Stimulated activated naive CD4-positive, alpha-beta T cell (primary cell): ENCODE data around the gene EDEM3.
A peak's percentile ranks its signal among the peaks of the same experiment; 100 is the strongest.
"Not testable (repeated sequence)": the region's sequence is repeated elsewhere in the genome, so short reads cannot be mapped to it uniquely, and the experiment has no call there.

Experiments used
- DNase-seq, 6 experiments: peaks; one replicate each; lab custom pipeline; 2025; lab: John Stamatoyannopoulos, UW

The EDEM3 gene, protein sequence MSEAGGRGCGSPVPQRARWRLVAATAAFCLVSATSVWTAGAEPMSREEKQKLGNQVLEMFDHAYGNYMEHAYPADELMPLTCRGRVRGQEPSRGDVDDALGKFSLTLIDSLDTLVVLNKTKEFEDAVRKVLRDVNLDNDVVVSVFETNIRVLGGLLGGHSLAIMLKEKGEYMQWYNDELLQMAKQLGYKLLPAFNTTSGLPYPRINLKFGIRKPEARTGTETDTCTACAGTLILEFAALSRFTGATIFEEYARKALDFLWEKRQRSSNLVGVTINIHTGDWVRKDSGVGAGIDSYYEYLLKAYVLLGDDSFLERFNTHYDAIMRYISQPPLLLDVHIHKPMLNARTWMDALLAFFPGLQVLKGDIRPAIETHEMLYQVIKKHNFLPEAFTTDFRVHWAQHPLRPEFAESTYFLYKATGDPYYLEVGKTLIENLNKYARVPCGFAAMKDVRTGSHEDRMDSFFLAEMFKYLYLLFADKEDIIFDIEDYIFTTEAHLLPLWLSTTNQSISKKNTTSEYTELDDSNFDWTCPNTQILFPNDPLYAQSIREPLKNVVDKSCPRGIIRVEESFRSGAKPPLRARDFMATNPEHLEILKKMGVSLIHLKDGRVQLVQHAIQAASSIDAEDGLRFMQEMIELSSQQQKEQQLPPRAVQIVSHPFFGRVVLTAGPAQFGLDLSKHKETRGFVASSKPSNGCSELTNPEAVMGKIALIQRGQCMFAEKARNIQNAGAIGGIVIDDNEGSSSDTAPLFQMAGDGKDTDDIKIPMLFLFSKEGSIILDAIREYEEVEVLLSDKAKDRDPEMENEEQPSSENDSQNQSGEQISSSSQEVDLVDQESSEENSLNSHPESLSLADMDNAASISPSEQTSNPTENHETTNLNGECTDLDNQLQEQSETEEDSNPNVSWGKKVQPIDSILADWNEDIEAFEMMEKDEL

DNA sequence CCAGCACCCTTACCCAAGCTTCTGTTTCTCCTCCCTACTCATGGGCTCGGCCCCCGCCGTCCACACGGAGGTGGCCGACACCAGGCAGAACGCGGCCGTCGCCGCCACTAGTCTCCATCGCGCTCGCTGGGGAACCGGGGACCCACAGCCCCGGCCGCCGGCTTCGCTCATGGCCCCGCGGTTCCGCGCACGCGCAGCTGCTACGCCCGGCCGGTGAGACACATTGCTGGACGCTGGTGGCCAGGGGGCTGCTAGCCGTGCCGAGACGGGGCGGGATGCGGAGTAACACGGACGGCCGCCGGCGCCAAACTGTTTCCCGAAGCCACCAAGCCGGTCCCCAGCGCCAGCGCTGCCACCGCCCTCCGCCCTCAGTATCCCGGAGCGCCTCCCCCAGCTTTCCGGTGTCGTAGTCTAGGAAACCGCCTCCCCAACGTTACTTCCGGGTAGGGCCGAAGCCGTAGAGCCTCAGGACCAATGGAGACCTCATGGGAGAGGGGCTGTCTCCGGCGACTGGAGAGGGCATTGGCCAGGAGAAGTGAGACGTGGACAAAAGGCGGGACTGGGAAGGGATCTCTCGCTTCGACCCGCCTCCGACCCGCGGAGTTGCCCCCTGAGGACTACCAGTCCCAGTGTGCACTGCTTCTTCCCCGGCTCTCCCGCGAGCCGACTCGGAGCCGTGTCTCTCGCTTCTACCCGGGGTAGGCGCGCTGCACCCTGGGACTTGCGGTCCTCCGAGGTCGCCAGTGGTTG lies at the start of gene EDEM3:
EDEM3 (minus strand) TSS at position 383 of the 750 bp plus-strand sequence; CDS start at position 171, 212 bp downstream.
- DNase-seq: peak; percentile 92 to 99 (median 97)

DNA sequence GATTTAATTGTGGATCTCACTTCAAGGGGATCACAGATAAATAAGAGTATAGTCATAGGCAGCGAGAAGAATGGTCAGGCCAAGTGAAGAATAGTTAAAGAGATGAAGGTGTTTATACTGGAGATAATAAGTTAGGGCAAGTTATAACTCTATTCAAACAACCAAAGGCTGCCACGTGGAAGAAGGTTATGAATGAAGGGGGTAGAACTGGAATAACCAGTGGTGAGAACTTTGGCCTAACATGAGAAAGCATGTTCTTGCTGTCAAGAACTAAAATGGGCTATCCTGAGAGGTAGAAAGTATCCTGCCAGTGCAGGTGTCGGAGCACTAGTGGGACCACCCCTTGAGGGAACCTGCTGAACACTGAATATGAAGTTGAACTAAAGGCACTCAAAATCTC lies 49.6 kb upstream of the EDEM3 start:
- no peak for DNase-seq

DNA sequence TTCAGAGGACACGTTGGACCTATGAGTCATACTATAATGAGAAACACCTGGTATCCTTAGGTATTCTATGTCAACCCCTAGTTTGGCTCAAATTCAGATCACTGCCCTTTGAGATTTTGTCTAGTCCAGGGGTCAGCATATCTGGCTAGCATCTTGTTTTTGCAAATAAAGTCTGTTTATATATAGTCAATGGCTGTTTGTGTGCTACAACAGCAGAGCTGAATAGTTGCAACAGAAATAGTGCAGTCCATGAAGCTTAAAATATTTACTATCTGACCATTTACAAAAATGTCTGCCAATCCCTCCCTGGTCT lies 48.5 kb upstream of the EDEM3 start:
- DNase-seq: no peak

DNA sequence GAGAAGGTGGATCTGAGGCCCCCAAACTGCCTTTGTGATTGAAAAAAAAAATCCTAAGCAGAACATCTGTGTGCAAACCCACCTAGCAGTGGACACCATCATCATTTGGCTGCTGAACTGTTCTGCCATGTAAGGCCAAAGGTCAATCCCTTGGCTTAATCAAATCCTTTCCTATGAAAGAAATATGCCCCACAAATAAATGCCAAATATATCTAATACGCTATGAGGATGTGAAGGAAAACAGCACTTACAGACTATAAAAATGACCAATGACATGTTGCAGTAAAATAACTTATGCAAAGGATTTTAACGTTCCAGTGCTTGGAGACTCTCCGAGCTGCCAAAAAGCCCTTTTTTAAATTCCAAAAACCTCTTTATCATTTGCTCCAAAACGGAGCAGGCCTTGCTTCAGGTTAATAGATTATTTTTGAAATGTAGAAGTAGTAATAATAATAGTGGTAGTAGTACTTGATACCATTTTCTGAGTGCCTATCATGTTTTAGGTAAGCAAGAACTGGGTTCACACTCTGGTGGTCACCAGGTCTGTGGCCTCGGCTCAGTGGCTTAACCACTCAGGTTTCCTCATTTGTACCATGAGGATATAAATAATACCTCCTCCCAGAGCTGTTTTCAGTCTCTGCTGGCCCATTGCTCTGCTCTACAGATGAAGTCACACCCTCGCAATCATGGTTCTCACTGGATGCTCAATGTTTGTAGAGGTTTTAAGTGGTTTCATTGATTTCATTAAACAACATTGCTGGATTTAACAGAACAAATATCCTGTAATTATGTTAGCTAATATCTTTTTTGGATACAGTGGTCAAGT lies 47.9 kb upstream of the EDEM3 start:
- no peak for DNase-seq

DNA sequence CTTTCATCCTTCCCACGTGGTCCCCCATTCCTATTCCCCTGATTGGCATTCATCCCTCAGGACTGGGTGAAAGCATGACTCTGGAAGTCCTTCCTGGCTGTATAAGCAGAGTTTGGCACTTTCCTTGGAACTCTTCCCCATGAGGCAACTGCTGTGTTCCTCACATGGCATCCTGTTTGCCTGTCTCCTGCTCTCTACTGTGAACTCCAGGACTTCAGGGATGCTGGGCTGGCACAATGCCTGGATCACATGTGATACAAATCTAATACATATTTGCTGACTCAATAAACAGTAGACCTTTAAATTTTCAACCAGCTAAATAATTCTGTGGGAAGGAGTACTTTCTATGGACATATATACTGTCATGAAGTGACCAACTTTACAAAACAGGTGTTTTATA lies 46.8 kb upstream of the EDEM3 start:
- DNase-seq: no peak

DNA sequence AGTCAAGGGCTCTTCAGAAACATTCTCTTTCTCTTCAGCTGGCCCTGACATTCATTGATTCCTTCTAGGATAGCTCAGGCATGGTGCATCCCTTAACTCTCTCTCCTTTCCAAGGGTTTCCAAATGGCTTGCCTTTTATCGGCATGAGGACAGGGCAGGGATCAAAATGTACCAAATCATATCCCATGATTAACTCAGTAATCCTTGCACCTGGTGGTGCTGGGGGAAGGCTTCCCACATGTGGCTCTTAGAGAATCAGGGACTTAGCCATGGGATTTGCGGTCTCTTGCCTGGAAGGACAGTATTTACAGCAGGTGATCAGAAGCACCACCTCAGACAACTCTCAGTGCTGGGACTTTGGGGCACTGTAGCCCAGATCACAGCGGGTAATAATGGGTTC lies 46.2 kb upstream of the EDEM3 start:
- no peak for DNase-seq

DNA sequence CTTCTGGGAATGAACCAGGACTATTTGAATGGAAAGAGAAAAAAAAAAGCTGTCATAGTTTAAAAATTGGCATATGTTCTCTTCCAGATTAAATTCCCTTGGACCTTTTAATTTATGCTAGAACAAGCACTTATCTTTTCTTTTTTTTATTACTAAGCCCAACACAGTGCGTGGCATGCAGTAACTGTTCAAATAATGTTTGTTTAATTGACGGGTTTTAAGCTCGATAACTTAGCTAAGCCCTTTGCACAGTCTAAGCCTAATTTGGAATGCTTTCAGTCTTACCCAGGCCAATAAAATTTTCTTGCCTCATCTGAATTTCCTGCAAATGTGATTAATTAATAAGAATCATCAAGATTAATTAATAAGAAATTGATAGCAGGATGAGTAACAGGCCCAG lies 39.3 kb upstream of the EDEM3 start:
- no peak for DNase-seq

DNA sequence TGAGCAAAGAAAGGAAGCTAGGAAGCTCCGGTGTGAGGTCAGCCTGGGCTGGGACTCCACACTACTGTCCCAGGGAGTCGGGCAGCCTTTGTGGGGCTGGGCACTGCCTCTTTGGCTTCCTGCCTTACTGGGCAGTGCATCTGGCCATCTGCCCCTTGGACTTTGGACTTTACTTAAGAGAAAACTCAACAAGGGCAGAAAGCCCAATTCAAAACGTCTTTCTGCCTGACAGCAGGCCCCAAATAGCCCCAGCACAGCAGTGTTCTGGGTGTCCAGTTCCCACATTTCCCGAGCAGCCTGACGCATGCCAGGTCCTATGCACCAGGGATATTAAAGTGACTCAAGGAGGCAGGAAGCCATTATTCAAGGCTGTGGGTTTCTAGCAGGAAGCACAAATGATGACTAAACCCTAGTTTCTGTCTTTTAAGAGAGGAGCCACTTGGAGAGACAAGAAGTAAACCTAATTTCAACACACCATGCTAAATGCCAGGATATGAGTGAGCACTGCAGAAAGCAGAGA lies 37.9 kb upstream of the EDEM3 start:
- no peak for DNase-seq

DNA sequence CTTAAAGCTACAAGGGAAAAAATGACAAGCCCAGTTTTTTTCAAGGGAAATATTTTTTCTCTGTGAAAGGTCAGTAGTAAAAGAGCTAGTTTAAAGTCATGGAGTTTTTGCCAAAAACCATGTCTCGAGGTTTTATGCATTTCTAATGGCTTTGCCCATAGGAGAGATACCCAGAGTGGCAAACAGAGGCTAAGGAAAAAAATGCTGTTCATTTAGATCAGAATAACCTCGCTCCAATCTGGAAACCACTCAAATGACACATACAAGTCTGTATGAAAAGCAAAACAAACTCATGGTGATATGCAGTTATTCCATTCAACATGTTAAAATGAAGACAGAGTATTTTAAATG lies 36.9 kb upstream of the EDEM3 start:
- DNase-seq: no peak

DNA sequence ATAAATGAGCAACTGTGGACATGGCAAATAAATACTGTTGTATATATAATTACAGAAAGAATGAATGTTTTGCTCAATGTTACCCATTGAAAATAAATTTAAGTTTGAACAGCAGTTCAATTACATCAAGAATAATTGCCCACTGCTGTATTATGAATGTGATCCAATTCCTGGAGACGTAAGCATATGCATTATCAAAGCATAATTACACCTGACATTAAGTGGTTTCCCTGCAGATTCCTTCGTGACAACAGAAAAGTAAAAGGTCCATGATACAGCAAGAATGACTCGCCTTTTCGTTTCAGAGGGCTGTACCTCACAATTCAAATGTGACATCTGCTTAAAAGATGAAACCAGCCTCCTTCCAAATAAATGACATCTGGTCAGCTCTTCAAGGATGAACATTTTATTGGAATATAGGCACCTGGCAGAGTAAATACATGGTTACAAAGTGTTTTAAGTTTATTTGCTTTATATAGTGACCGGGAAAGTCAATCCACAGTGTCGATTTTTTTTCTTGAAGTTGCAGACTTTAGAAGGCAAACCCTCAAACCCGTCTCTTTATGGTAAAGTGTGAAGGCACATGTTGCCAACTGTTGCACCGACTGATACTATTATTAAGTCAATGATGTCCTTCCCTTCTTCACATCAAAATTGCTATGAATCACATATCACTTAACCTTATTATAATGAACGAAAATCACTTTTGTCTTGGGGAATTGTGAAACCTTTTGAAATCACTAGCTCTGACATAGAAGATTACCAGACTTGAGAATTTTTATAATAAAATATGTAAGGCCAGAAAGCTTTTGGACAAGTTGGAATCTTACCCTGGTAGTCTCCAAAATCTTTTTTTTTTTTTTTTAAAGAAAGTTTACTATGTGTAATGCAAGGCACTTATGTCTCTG lies 36.2 kb upstream of the EDEM3 start:
- no peak for DNase-seq

DNA sequence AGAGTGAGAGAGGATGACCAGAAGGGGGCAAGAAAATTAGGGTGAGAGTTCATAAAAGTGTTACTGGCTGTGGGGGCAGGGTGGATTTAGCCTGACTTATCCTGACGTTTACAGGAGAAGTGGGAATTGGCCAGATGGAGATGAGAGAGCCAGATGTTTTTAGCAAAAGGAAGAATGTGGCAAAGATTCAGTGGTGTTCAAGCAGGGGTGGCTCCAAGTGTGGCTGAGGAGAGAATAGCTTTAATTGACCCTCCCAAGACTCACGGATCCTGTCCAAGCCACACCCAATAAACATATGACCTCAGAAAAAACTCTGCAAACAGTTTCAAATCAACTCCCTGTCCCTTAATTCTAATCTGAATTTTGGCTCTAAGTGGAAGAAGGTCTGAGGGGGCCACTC lies 35.2 kb upstream of the EDEM3 start:
- no peak for DNase-seq

DNA sequence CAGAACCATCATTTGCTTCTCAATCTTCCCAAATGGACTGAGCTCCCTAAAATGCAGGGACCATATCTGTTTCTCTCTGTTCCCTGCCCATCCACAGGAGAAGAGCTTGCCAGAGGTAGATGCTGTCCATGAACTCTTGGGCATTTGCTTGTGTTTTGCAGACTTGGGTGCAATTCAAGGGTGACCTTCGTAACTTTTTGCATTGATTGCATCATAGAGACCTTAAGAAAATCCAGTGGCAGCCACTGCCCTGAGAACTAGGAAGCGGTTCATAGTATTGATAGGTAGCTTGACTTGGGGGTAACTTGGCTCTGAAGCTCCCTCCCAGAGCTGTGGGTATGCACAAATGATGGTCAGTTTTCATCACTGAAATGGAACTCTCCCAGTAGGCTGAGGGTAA lies 34.3 kb upstream of the EDEM3 start:
- DNase-seq: no peak

DNA sequence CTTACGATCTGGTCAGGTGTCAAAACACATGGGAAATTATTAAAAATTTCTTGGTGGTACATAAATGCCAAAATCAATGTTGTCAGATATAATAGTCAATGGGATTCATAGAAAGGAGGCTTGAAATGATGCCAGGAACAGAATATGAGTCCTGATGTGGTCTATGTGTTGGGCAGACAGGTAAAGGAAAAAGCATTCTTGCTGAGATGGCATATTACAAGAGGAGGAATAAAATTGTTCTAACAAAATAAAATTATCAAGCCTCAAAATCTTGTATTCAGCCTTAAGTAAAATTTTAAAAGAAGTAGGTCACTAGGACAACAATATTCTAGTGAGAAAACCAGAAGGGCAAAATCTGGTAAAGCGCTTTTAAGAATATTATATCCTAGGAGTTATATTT lies 30.9 kb upstream of the EDEM3 start:
- no peak for DNase-seq

DNA sequence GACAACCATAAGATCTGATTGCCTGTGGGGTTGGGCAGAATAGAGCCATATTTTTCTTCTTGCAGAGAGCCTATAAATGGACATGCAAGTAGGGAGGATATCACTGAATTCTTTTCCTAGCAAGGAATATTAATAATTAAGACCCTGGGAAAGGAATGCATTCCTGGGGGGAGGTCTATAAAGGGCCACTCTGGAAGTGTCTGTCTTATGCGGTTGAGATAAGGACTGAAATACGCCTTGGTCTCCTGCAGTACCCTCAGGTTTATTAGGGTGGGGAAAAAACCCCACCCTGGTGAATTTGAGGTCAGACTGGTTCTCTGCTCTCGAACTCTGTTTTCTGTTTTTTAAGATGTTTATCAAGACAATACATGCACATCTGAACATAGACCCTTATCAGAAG lies 29.1 kb upstream of the EDEM3 start:
- not testable (repeated sequence) for DNase-seq

DNA sequence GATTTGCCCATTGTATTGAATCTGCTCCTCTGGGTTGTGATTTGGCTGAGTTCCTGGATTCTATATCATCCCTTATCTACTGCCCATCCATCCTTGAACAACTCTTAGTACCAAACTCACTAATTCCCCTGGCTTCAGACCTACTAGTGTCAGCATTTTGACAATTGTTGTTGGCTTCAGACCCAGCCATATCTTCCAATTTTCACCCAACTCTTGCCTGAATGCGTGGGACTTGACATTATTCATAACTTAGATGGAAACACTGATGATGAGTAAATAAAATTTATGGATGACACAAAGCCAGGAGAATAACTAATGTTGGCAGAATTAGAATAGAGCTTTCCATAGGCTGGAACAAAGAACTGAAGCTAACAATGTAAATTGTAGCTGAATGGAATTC lies 27.3 kb upstream of the EDEM3 start:
- no peak for DNase-seq

DNA sequence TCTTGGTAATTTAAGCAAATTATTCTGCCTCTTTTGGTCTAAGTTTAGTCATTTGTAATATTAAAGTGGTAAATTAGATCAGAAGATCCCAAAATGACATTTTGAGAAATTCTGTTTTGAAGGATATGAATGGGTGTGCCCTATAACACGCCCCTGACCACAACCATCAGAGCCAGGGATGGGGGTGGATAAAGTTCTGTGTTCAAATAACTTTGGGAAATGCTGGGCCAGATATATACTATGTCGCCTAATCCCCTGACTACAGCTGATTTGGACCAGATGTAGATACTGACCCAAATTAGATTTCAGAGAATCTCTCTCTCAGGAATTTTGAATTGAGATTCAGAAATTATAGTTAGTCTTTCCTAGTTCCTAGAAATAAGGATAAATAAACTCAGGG lies 21.2 kb upstream of the EDEM3 start:
- DNase-seq: no peak

DNA sequence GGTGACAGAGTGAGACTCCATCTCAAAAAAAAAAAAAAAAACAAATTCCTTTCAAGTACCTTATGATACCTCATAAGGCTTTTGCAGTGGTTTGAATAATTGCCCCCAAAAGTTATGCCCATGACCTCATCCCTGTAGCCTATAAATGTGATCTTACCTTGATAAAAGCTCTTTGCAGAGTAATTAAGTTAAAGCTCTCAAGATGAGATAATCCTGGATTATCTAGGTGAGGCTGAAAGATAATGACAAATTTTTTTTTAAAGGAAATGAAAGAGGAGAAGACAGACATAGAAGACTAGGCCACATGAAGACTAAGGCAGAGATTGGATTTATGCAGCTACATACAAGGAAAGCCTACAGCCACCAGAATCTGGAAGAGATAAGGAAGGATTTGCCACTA lies 20.7 kb upstream of the EDEM3 start:
- no peak for DNase-seq

DNA sequence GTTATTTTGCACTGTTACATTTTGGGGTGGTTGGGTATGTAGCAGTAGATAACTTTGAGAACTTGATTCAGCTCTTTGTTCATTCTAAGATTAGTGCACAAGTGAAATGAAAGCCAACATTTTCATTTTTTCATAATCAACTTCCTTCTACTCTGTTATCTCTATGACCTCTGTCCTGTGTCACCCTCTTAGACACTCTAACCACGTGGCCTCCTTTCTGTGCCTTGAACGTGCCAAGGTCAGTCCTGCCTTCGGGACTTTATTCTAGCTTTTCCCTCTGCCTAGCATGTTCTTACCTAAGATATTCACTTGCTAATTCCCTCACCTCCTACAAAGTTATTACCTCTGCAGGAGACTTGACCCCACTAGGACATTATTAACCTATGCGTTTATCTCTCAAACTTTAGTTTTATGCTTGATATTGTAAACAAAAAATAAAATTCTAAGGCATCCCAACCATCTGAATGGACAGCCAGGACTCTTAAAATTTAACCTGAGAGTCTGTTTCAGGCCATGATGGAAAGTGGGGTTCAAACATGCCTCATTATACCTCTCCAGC lies 19.2 kb upstream of the EDEM3 start:
- no peak for DNase-seq

DNA sequence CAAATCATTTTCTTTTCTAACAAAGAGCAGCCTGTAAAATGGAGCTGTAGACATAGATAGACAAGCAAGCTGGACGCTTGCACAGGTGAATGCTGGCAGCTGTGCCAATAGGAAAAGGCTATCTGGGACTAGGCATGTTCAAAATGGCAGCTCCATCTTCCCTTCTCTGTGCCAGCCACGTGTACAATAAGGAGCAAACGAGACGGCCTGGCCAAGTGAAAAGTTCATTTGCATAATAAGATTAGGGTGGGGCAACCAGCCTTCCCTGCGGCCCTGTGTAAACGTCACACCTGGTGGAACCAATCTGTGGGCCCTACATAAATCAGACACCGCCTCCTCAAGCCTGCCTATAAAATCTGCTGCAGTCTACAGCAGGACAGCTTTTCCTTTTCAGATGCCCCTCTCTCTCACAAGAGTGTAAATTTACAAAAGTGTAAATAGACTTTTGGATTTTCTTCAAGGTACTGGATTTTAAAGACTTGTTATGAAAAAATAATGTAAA lies 16.6 kb upstream of the EDEM3 start:
- no peak for DNase-seq
